SU-DHL-6 (cell line): ENCODE measurements around the gene GALR2.

Experiments
- CTCF ChIP-seq: fragments of 200-600 bp; sonication (generic); IDR thresholded peaks from one replicate; pipeline ENCODE4 v1.5.1; 2017; ENCODE audit warnings: antibody characterized with exemption, mild to moderate bottlenecking, low read length, moderate library complexity; ENCODE audit not compliant: insufficient read depth, poor library complexity, severe bottlenecking
- EZH2phosphoT487 ChIP-seq: fragments of 200-600 bp; sonication (generic), shearing (Covaris generic); conservative IDR thresholded peaks from 2 replicates; pipeline ENCODE4 v1.6.1; 2018; ENCODE audit warnings: mild to moderate bottlenecking, antibody characterized with exemption, low read length, moderate library complexity, mixed read lengths

DNA sequence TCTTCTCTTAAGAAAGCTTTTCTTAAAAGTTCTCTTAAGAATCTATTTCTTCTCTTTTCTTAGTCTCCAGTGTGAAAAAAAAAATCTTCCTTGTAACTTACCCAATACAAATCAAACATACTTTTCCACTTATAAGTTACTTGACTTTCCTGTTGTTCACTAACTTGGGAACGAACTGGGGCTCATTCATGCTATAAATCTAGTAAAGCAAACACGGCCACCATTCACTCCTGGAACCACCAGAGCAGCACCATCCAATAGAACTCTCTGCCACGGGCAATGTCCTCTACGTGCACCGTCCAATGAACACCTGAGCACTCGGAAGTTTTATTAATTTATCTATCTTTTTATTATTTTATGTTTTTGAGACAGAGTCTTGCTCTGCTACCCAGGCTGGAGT, 23.0 kb upstream of the GALR2 start:
- TF ChIP-seq CTCF: no peak
- no peak for TF ChIP-seq EZH2phosphoT487
